Stimulated activated memory B cell treated with anti-CD40 and anti-IgM and Interleukin-4, amounts not matched to agents 10 μg/mL and 1 μg/mL and 100 μg/mL, for 72 hours (primary cell): ENCODE data around the gene RSL24D1.
A peak's percentile ranks its signal among the peaks of the same experiment; 100 is the strongest.

Source experiments
- ATAC-seq: fragments of 150-1000 bp; cut with Tn5 transposase; 2 replicates; pipeline ENCODE4 v1.10.0; 2021
- H3K27ac Mint-ChIP-seq: one replicate; pipeline ENCODE4 v1.8.0; 2022; ENCODE audit warnings: mild to moderate bottlenecking, mixed read lengths
- H3K27me3 Mint-ChIP-seq: one replicate; pipeline ENCODE4 v1.8.0; 2022; ENCODE audit warnings: mixed read lengths
- H3K36me3 Mint-ChIP-seq: one replicate; pipeline ENCODE4 v1.8.0; 2022; ENCODE audit warnings: mixed read lengths
- H3K4me1 Mint-ChIP-seq: one replicate; pipeline ENCODE4 v1.8.0; 2022; ENCODE audit warnings: mixed read lengths
- H3K4me3 Mint-ChIP-seq: one replicate; pipeline ENCODE4 v1.8.0; 2022; ENCODE audit warnings: mild to moderate bottlenecking, moderate library complexity, mixed read lengths
- H3K9me3 Mint-ChIP-seq: one replicate; pipeline ENCODE4 v1.8.0; 2022; ENCODE audit warnings: mixed read lengths

RSL24D1 gene

DNA sequence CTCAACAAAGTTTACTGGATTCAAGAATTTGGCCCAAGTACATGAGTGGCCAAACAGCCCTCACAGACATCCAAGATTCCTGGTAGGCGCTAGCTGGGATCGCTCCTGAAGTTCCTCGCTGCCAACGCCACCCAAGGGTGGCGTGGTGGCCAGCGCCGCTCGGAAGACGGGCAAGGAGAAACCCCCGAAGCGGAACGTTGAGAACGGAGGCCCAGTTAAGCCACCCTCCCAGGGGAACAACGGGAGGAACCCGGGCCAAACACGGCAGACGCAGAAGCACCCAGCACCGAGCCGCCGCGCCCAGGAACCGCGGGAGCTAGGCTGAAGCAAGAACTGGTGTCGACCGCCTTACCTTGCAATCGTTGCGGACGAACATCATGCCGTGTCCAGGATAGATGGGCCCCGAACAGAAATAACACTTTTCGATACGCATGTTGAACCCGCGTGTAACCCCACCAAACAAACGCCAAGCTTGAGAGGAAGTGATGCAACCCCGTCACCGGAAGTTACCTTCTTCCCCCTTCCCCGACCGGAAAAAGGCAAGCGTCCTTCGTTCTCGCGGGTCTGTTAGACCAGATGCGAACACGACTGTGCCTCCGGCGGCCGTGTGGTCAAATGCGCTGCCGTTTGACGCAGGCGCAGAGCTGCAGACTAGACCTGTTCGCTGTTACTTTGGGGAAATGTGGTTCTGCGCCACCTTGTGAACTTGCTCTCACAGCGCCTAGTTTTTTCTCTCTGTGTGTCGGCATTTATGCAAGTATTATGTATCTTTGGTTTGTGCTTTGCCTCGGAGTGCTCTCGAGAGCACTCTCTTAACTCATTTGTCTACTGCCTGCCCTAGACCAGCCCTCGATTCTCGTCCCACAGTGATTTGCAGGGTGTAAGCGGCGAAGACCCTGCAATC lies at the start of gene RSL24D1:
Gene RSL24D1, minus strand, starts transcription at position 484 of the 904 bp plus-strand sequence. Its CDS starts 51 bp downstream, at position 433.
- Mint-ChIP-seq H3K4me3 (no peak within 1 kb of the TSS), H3K27ac (no peak within 1 kb of the TSS), H3K27me3 (no peaks in the 10 kb centered on the region), H3K4me1 (peaks cover 12% of the 10 kb centered on the region), H3K36me3 (peaks cover 16% of the 10 kb centered on the region), H3K9me3 (peaks cover 4% of the 10 kb centered on the region)
- peak; percentile 99 for ATAC-seq

DNA sequence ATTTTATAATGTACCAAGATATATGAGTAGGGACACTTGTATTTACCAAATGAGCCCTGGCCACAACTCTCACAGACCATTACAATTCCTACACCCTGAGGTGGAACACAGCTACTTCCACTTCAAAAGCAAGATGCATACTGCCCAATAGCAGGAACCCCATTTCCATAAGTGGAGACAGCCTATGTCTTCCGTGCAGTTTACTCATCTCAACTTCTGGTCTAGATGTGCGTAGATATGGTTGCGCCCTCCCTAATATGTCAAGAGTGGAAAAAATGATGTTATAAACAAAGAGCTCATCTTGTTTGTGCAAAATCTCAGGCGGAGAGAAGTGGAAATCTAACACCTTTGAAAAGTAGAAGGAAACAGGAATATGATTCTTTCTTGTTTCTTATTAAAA lies 48.3 kb upstream of the RSL24D1 start:
- ATAC-seq = no peak
- no peaks in the 10 kb centered on the region for H3K4me1 Mint-ChIP-seq
- no peak overlapping the region for H3K27ac Mint-ChIP-seq
- H3K36me3 Mint-ChIP-seq = peaks cover 15% of the 10 kb centered on the region
- no peaks in the 10 kb centered on the region for H3K9me3 Mint-ChIP-seq
- no peak overlapping the region for H3K4me3 Mint-ChIP-seq
- no peaks in the 10 kb centered on the region for H3K27me3 Mint-ChIP-seq

DNA sequence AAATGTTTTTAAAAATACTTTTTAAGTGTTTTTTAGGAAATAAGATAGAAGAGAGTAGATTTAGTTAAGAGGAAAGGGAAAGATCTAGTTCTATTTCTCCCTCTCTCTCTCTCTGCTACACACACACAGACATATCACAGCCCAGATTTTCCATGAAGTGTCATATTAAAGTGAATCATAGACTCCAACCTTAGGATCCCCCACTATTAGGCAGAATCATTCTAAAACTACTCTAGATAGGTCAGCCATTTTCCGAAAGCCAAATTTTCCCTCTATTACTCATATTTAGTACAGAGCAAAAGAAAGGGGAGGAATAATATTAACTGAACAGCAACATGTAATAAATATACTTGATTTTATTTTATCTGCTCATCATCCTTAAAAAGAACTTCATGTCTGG lies 45.1 kb upstream of the RSL24D1 start:
- Mint-ChIP-seq H3K36me3 (peaks cover 7% of the 10 kb centered on the region), H3K27me3 (no peaks in the 10 kb centered on the region), H3K9me3 (no peaks in the 10 kb centered on the region), H3K27ac (no peak overlapping the region), H3K4me1 (no peaks in the 10 kb centered on the region), H3K4me3 (no peak overlapping the region)
- ATAC-seq = no peak

DNA sequence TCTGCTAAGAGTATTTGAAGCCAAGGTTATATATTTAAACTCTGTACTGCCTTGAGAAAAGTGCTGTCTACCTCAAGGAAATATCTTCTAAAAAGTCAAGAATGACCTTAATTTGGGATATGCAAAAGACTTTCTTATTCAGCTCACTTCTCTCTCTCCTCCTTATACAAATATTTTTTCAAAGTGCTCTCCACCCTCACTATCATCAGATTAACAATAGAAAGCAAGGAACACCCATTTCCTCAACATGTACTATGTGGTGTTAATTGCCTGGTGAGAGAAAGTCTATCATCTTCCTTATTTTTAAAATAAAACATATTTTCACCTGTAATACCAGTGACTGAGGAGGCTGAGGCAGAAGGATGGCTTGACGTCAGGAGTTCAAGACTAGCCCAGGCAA lies 44.4 kb upstream of the RSL24D1 start:
- H3K27ac Mint-ChIP-seq = no peak overlapping the region
- no peaks in the 10 kb centered on the region for H3K27me3 Mint-ChIP-seq
- no peak overlapping the region for H3K4me3 Mint-ChIP-seq
- no peak for ATAC-seq
- no peaks in the 10 kb centered on the region for H3K9me3 Mint-ChIP-seq
- peaks cover 7% of the 10 kb centered on the region for H3K36me3 Mint-ChIP-seq
- no peaks in the 10 kb centered on the region for H3K4me1 Mint-ChIP-seq

DNA sequence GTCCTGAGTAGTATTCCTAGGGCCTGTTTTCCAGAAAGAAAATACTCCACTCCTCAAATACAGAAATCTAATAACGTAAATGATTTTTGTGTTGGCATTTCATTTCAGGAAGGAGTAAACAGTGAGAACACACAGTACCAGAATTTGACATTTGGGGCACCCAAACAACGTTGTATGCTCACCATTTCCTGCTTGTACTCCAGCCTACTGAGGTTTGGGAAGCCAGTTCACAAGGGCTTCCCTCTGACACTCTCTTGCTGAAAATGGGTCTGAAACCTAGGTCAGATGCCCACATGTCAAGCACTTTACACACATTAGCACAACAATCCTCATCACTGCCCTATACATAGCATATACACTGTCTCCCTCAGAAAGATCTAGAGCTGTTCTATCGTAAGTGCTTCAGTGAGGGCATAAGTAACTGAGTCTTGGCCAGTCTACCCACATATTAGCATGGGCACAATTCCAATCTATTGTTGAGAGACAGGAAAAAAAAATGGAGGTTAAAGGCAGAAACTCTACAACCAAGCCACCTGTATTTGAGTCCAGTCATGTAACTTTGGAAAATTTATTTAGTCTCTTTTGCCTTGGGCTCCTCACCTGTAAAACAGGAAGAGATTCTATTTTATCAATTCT lies 43.5 kb upstream of the RSL24D1 start:
- Mint-ChIP-seq H3K4me1 (no peaks in the 10 kb centered on the region), H3K27ac (no peak overlapping the region), H3K36me3 (peaks cover 7% of the 10 kb centered on the region), H3K9me3 (no peaks in the 10 kb centered on the region), H3K4me3 (no peak overlapping the region), H3K27me3 (no peaks in the 10 kb centered on the region)
- no peak for ATAC-seq

DNA sequence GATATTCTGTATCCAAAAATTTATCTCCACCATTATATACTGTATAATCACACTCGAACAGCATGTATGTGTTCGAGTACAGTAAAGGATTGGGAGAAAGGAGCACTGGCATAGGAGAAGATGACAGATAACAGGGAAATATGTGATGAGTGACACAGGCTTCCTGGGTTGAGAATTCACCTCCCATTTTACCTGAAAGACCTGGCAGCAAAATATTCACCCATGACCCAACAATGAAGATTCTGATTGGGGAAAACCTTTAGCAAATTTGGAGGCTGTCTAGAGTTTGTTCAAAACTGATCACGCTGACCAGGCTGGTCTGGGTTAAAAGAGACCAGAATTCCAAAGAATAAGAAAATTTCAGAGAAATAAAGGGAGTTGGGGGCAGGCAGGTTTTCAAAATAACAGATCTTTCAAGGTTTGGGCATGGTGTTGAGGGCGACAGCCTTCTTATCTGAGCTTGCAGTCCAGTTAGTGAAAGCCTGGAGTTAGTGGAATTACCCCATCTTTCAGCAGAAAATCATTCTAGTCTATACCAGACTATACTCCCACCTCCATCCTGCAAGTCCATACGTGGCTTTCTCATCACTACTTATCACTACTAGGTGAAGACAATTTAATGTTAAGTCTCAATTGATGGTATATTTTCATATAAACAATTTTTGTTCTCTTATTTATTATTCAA lies 42.8 kb upstream of the RSL24D1 start:
- H3K4me1 Mint-ChIP-seq = no peaks in the 10 kb centered on the region
- no peak overlapping the region for H3K27ac Mint-ChIP-seq
- H3K9me3 Mint-ChIP-seq = no peaks in the 10 kb centered on the region
- peaks cover 9% of the 10 kb centered on the region for H3K36me3 Mint-ChIP-seq
- H3K4me3 Mint-ChIP-seq = no peak overlapping the region
- no peak for ATAC-seq
- no peaks in the 10 kb centered on the region for H3K27me3 Mint-ChIP-seq

DNA sequence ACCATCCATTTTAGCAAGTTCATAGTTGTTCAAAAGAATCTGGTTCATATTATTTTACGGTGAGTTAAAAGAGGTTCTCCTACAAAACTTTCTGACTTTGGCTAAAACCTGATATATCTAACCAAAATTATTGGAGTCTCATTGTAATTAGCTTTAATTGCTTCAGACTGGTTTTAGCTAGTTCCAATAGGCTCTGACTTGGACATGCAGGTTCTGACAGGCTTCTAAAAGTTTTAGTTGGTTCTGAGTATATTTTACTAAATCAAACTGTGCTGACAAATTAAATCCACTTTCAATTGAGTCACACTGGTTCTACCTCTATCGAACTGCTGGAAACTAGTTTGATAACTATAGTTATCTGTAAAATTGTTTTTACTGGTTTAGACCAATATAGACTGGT lies 42.1 kb upstream of the RSL24D1 start:
- Mint-ChIP-seq H3K4me3 (no peak overlapping the region), H3K9me3 (no peaks in the 10 kb centered on the region), H3K27me3 (no peaks in the 10 kb centered on the region), H3K36me3 (peaks cover 11% of the 10 kb centered on the region), H3K4me1 (no peaks in the 10 kb centered on the region), H3K27ac (no peak overlapping the region)
- ATAC-seq = no peak

DNA sequence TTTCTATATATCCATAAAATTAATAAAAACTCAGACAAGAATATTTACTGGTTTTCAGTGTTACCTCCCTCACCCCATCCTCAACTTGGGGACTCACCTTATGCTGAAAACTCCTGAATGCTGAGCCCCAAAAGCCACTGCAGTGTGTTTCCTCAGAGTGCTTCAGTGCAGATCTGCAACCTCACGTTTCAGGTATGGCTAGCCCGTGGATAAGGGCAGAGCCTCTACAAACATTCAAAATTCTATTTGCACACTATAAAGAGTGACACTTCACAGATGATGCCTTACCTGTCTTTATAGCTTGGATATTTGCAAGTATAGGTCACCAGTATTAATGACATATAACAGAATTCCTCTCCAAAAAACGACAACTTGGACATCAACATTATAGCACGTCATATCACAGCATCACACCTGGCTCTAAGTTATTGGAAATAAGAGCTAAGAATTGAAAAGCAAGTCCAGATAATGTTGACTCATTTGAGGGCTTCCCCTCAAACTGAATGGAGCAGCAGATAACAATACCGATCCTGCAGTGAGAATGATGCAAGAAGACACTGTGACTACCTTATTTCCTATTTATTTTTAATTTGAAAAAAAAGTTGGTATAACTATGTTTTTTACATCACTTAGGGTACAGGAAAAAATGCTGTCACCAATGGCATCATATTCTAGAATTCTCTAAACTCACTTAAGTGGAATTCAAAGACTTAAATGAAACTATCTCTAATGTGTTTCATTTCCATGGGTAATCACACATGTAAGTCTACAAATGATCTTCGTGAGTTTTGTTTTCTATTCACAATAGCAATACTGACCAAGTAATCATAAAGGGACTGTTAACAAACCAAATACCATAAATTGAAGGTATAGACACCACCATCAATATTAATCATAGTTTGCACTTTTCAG lies 40.7 kb upstream of the RSL24D1 start:
- no peak overlapping the region for H3K4me3 Mint-ChIP-seq
- ATAC-seq = no peak
- H3K36me3 Mint-ChIP-seq = peaks cover 9% of the 10 kb centered on the region
- H3K9me3 Mint-ChIP-seq = no peaks in the 10 kb centered on the region
- no peaks in the 10 kb centered on the region for H3K4me1 Mint-ChIP-seq
- H3K27me3 Mint-ChIP-seq = no peaks in the 10 kb centered on the region
- H3K27ac Mint-ChIP-seq = no peak overlapping the region

DNA sequence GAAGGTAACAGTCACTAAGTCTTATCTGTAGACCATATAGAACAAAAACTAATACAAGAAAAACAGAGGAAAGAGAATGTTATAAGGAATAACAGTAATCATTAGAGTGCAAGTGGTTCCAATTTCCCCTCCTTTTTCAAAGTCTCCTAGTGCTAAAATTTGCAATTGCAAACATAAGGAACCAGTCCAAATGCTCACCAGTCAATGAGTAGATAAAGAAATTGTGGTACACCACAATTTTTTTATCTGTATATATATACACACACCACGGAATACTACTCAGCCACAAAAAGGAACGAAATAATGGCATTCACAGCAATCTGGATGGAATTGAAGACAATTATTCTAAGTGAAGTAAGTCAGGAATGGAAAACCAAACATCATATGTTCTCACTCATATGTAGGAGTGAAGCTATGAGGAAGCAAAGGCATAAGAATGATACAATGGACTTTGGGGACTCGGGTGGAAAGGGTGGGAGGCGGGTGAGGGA lies 38.9 kb upstream of the RSL24D1 start:
- Mint-ChIP-seq H3K36me3 (peaks cover 9% of the 10 kb centered on the region), H3K4me1 (no peaks in the 10 kb centered on the region), H3K4me3 (no peak overlapping the region), H3K27me3 (no peaks in the 10 kb centered on the region), H3K27ac (no peak overlapping the region), H3K9me3 (no peaks in the 10 kb centered on the region)
- no peak for ATAC-seq

DNA sequence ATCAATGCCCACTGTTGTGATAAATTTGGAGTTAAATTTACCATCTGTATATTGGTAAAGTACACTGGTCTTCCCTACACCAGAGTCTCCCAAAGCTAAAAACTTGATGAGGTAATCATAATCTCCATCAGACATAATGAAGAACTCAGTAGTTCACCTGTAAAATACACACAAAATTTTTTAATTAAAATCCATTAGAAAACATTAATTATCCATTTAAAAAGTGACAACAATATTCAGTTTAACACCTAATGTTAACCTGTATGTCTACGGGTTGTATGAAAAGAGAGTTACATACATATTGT lies 38.0 kb upstream of the RSL24D1 start:
- Mint-ChIP-seq H3K27me3 (no peaks in the 10 kb centered on the region), H3K36me3 (peaks cover 9% of the 10 kb centered on the region), H3K4me3 (no peak overlapping the region), H3K9me3 (no peaks in the 10 kb centered on the region), H3K27ac (no peak overlapping the region), H3K4me1 (no peaks in the 10 kb centered on the region)
- no peak for ATAC-seq

DNA sequence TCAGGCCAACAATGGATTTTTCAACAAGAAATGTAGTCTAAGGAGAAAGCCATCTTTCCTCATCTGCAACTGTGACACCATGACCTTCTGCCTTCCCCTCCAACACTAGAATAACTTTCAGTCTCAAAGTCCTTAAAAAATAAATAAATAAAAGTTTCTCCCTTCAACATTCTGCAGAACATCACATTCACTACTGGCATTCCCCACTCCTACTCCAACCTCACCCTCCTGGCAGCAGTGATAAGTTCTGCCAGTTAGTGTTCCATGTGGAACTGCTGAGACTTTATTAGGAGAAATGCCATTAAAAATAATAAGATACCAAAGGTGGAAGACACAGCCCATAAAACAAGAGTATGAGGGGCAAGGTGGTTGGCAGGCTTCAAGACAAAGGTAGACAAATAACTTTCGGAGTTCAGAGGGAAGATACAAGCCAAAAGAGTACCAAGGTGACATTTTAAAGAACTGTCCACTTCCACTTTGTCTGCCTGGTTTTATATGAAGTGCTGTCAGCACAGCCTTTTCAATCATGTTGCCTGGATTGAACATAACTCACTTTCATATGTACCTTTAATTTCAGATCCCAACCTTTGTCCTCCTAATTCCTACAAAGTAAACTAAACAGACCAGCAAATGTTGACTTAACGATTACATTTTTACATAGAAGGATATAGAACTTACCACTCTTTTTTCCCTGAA lies 37.5 kb upstream of the RSL24D1 start:
- H3K27ac Mint-ChIP-seq = no peak overlapping the region
- H3K4me1 Mint-ChIP-seq = no peaks in the 10 kb centered on the region
- no peak overlapping the region for H3K4me3 Mint-ChIP-seq
- no peak for ATAC-seq
- H3K9me3 Mint-ChIP-seq = no peaks in the 10 kb centered on the region
- H3K27me3 Mint-ChIP-seq = no peaks in the 10 kb centered on the region
- H3K36me3 Mint-ChIP-seq = peaks cover 9% of the 10 kb centered on the region

DNA sequence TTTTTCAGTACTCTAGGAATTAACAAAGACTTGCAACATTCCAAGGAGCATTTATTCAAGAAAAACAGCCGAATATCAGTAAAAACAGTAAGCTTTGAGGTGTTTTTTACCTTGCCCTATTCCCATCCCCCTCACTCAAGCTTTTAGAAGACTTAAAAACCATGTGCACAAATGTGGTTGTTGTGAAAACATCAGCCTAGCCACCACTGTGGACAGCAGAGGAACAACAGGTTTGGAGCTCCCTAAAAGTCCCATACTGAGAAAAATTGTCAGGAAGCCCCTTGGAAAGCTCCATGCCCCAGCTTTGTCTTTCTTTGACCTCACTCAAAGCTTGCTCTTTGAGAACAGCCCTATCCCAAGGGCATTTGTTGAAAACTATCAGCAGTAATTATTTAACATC lies 34.7 kb upstream of the RSL24D1 start:
- H3K27ac Mint-ChIP-seq = no peak overlapping the region
- ATAC-seq = no peak
- no peak overlapping the region for H3K4me3 Mint-ChIP-seq
- peaks cover 14% of the 10 kb centered on the region for H3K36me3 Mint-ChIP-seq
- no peaks in the 10 kb centered on the region for H3K9me3 Mint-ChIP-seq
- H3K4me1 Mint-ChIP-seq = no peaks in the 10 kb centered on the region
- no peaks in the 10 kb centered on the region for H3K27me3 Mint-ChIP-seq

DNA sequence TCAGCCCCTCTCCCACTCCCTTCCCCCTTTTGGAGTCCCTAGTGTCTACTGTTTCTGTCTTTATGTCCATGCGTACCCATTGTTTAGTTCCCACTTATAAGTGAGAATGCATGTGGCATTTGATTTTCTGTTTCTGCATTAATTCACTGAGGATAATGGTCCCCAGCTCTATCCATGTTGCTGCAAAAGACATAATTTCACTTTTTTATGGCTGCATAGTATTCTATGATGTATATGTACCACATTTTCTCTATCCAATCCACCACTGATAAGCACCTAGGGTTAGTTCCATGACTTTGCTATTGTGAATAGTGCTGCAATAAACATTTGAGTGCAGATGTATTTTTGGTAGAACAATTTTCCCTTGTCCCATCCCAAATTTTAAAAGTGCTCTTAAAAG lies 34.2 kb upstream of the RSL24D1 start:
- no peaks in the 10 kb centered on the region for H3K9me3 Mint-ChIP-seq
- no peak overlapping the region for H3K4me3 Mint-ChIP-seq
- no peak overlapping the region for H3K27ac Mint-ChIP-seq
- peaks cover 19% of the 10 kb centered on the region for H3K36me3 Mint-ChIP-seq
- no peaks in the 10 kb centered on the region for H3K4me1 Mint-ChIP-seq
- H3K27me3 Mint-ChIP-seq = no peaks in the 10 kb centered on the region
- ATAC-seq = no peak

DNA sequence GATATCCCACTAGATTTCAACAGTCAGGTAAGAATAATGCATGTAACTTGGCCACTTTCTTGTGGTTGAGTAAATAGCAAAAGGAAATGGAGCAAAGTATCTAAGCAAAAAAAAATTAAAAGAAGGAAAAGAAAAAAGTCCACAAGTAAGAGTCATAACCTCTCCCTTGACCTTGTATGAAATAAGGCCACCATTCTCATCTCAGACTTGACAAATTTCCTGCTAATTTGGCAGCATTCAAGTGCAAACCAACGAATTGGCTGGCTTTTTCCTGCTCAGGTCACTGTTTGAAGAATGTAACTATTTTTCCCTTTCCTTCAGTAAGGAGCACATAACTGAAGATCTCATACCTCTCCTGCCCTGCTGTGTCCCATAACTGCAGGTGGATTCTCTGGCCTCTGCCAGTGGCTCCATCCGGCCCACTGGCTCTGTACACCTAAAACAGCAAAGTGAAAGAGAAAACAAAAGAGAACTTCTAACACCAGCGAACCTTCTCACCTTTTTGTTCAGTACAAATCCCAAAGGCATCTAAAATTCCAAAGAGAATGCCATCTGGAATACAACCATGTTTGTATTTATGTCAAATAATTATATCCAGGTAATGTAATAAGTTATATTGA lies 33.4 kb upstream of the RSL24D1 start:
- H3K9me3 Mint-ChIP-seq = no peaks in the 10 kb centered on the region
- H3K4me3 Mint-ChIP-seq = no peak overlapping the region
- no peak for ATAC-seq
- H3K27ac Mint-ChIP-seq = no peak overlapping the region
- H3K36me3 Mint-ChIP-seq = peaks cover 24% of the 10 kb centered on the region
- H3K4me1 Mint-ChIP-seq = peaks cover 7% of the 10 kb centered on the region
- no peaks in the 10 kb centered on the region for H3K27me3 Mint-ChIP-seq
